H1 (cell line): ENCODE data around the gene KCMF1. TPM values are rescaled to one million over a fixed set of nuclear protein-coding genes. Genes with fewer than 3 reads are reported as not detected.

ENCODE experiments used
- KDM1A ChIP-seq: fragments of 200-600, 300-600 bp; sonication (generic); IDR thresholded peaks from 2 replicates; pipeline ENCODE4 v1.7.1; 2016; ENCODE audit warnings: mild to moderate bottlenecking, low read length, borderline replicate concordance
- MAX ChIP-seq: IDR thresholded peaks from 2 replicates; pipeline ENCODE4 v1.6.1; 2012; ENCODE audit warnings: inconsistent platforms
- SIX5 ChIP-seq: IDR thresholded peaks from 2 replicates; pipeline ENCODE4 v1.6.1; 2011; ENCODE audit warnings: mild to moderate bottlenecking, low read depth, low read length
- YY1 ChIP-seq: IDR thresholded peaks from 2 replicates; pipeline ENCODE4 v1.6.1; 2011; ENCODE audit warnings: low read depth, mild to moderate bottlenecking, low read length
- polyA plus RNA-seq, 7 experiments: library from polyadenylated mRNA; depleted of rRNA in 3 of 7; stranded (reverse) in 5 of 7; unstranded in 2 of 7; fragments of >200 nt in 5 of 7; fragments of 200-250 nt in 2 of 7; gene quantifications; 1 replicate in 5 of 7; 2 replicates in 1 of 7; 4 replicates in 1 of 7; pipeline versions ENCODE4 v1.2.1 to v1.2.3, GENCODE V29; 2011 to 2013; ENCODE audit warnings: missing spikeins in 2 of 7, mixed read lengths in 2 of 7
- total RNA-seq: library from RNA; stranded (reverse); fragmentation: NEBNext Ultra II Directional; extraction: Animal tissue kit (Norgen Biotek cat#: 25700); gene quantifications from 2 replicates; pipeline ENCODE4 v1.2.1, GENCODE V29; 2021

The KCMF1 gene
- total and polyA plus RNA-seq, 2 of the 8 experiments (the other 6 are each of a cell fraction or from before 2014, with no cell fraction given) = 86.9 to 149 TPM

GRCh38 chr2:84991404-84992160 is 20.6 kb downstream of the KCMF1 start (continued):
- TF ChIP-seq MAX (no peak), KDM1A (no peak), SIX5 (no peak), YY1 (no peak)
- TF ChIP-seq, all 59 proteins: peak for 0
